ENCODE measurements around the gene NATD1. TPM values are rescaled to one million over a fixed set of nuclear protein-coding genes. Genes with fewer than 3 reads are reported as not detected.
A peak's percentile ranks its signal among the peaks of the same experiment; 100 is the strongest.

Gene NATD1
- total RNA-seq, 2 experiments from 2014 or later = 1.1 to 1.3 TPM

DNA sequence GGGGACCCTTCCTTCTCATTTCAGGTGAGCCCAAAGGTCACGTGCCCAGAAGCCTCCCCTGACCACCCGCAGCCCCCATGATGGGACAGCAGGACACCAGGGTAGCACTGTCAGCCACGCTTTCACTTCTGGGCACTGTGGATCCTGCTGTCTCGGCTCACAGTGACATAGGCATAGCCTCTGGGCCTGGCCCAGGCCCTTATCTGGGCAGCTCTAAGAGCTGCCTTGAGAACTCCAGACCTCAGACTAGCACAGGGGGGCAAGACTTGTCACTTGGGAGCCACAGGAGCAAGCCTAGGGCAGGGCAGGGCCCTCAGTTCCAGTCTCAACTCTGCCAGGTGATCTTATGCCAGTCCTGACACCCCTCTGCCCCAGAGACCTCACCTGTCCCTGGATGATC lies 4.7 kb downstream of the NATD1 start:
- no peaks in the 10 kb centered on the region for H3K9me3 Mint-ChIP-seq
- H3K4me3 Mint-ChIP-seq = no peak overlapping the region
- TF ChIP-seq, protein P1, sequence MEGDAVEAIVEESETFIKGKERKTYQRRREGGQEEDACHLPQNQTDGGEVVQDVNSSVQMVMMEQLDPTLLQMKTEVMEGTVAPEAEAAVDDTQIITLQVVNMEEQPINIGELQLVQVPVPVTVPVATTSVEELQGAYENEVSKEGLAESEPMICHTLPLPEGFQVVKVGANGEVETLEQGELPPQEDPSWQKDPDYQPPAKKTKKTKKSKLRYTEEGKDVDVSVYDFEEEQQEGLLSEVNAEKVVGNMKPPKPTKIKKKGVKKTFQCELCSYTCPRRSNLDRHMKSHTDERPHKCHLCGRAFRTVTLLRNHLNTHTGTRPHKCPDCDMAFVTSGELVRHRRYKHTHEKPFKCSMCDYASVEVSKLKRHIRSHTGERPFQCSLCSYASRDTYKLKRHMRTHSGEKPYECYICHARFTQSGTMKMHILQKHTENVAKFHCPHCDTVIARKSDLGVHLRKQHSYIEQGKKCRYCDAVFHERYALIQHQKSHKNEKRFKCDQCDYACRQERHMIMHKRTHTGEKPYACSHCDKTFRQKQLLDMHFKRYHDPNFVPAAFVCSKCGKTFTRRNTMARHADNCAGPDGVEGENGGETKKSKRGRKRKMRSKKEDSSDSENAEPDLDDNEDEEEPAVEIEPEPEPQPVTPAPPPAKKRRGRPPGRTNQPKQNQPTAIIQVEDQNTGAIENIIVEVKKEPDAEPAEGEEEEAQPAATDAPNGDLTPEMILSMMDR (IDR thresholded peaks at IDR 0.05) = no peak
- ChIA-PET CTCF (no interaction called here), POLR2A (no interaction called here)
- H3K4me1 Mint-ChIP-seq (ENCODE audit: low read depth) = peaks cover 6% of the 10 kb centered on the region
- no peak for DNase-seq
- ATAC-seq = no peak
- intact Hi-C loops (cut with micrococcal nuclease) = no loop called here
- H3K27ac Mint-ChIP-seq = no peak overlapping the region
- no peaks in the 10 kb centered on the region for H3K27me3 Mint-ChIP-seq
- H3K36me3 Mint-ChIP-seq (ENCODE audit: low read depth) = no peaks in the 10 kb centered on the region

DNA sequence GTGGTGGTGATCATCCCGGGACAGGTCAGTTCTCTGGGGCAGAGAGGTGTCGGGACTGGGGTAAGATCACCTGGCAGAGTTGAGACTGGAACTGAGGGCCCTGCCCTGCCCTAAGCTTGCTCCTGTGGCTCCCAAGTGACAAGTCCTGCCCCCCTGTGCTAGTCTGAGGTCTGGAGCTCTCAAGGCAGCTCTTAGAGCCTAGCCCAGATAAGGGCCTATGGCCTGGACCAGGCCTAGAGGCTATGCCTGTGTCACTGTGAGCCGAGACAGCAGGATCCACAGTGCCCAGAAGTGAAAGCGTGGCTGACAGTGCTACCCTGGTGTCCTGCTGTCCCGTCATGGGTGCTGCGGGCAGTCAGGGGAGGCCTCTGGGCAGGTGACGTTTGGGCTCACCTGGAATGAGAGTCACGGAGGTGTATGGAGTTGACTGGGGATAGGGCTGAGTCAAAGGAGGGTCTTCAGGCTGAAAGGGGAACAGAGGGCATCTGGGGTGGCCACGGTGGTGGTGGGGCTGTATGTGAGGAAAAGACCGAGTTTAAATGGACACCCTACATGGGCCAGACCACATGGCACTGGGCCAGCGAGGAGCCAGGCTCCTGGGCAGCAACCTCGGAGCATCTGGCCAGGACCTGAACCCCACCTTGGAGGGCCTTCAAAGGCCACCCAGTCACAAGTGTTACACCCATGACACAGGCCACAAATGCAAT lies 5.5 kb downstream of the NATD1 start:
- Mint-ChIP-seq H3K27ac (no peak overlapping the region), H3K27me3 (no peaks in the 10 kb centered on the region), H3K4me1 (ENCODE audit: low read depth) (peaks cover 6% of the 10 kb centered on the region), H3K36me3 (ENCODE audit: low read depth) (no peaks in the 10 kb centered on the region), H3K9me3 (no peaks in the 10 kb centered on the region), H3K4me3 (no peak overlapping the region)
- intact Hi-C loops (cut with micrococcal nuclease) = no loop called here
- CTCF ChIA-PET = no interaction called here
- TF ChIP-seq, protein P1 (IDR thresholded peaks at IDR 0.05) = no peak
- POLR2A ChIA-PET = no interaction called here
- ATAC-seq (no peak), DNase-seq (no peak)

DNA sequence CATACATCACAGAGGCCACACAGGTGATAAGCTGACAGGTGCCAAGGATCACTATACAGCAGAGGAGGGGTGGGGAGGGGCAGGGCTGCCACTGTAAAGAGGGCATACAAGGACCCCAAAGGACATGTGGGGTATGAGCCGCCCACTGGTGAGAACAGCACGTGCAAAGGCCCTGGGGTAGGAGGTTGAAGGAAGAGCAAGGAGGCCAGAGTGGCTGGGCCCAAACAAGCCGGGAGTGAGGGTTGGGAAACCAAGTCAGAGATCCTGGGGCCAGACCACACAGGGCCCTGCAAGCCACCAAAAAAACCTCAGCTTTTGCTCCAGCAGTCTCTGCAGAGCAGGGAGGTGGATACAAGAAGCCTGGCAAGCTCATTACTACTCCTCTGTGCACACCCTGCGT lies 6.5 kb downstream of the NATD1 start:
- no peak for ATAC-seq
- CTCF ChIA-PET = no interaction called here

DNA sequence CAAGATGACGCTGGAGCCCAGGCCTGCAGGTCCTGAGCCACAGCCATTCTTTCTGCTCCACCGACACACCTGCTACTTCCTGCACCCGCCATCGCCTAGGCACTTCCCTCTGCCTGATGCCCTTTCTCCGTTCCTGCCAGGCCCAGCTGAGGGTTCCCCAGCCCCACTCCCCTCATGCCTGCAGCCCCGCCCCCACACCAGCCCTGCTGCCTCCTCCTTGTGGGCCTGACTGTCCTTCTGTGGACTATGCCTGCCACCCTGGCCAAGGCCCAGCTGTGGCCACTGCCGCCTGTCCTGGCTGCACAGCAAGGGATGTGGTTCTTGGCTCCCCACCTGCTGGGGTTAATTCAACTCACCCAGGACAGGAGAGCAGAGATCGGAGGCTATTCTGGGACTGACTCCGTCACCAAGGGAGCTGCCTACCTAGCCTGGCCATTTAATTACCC lies 7.5 kb downstream of the NATD1 start:
- H3K36me3 Mint-ChIP-seq (ENCODE audit: low read depth) = no peaks in the 10 kb centered on the region
- POLR2A ChIA-PET = no interaction called here
- no peak overlapping the region for H3K4me3 Mint-ChIP-seq
- ATAC-seq (peak; percentile 44), DNase-seq (no peak)
- TF ChIP-seq, protein P1 (IDR thresholded peaks at IDR 0.05) = no peak
- intact Hi-C loops (cut with micrococcal nuclease) = no loop called here
- H3K4me1 Mint-ChIP-seq (ENCODE audit: low read depth) = peaks cover 2% of the 10 kb centered on the region
- H3K9me3 Mint-ChIP-seq = no peaks in the 10 kb centered on the region
- H3K27me3 Mint-ChIP-seq = no peaks in the 10 kb centered on the region
- CTCF ChIA-PET = interaction anchor here (1.3 kb wide), 1 partner anchor 124 kb away, joined by 4 read pairs; no protein-coding TSS in a partner anchor
- H3K27ac Mint-ChIP-seq = no peak overlapping the region

More for the DNA sequence above, 6.5 kb downstream of the NATD1 start:
- H3K36me3 Mint-ChIP-seq (ENCODE audit: low read depth) = no peaks in the 10 kb centered on the region
- no peak overlapping the region for H3K27ac Mint-ChIP-seq
- no peaks in the 10 kb centered on the region for H3K9me3 Mint-ChIP-seq
- TF ChIP-seq, protein P1 (IDR thresholded peaks at IDR 0.05) = no peak
- intact Hi-C loops (cut with micrococcal nuclease) = no loop called here
- H3K4me1 Mint-ChIP-seq (ENCODE audit: low read depth) = peaks cover 2% of the 10 kb centered on the region
- H3K4me3 Mint-ChIP-seq = no peak overlapping the region
- DNase-seq = no peak
- no peaks in the 10 kb centered on the region for H3K27me3 Mint-ChIP-seq
- POLR2A ChIA-PET = no interaction called here

DNA sequence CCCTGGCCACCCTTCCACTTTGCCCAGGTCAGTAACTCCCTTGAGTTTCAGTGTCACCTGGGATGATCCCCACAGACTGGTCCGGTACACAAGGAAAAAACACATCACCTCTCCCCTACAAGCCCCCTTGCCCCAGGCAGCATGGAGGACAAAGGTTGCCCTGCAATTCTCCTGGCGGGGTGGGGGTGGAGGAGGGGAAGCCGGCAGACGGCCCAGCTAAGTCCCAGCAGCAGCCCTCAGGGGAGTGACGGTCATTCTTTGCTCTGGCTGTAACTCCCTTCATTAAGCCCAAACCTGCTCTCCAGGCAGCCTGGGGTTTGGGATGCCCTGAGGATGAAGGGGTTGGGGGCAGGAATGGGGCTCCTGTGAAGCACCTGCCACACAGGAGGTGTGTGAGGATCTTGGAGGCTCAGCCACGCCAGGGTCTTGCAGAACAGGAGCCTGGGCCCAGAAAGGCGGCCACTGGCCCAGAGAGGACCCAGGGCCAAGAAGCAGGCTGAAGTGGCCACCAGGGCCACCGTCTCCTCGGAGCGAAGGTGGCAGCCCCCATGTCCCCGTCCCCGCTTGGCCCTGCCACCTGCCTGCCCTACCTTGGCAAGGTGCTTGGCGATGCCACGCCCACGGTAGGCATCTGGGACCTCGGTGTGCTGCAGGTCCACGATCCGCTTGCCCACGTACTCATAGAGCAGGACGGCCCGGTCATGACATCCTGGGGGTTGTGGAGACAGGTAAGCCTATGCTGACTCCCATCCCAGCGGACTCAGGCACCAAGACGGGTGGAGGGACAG lies 9.5 kb downstream of the NATD1 start:
- CTCF ChIA-PET = no interaction called here
- DNase-seq (no peak), ATAC-seq (no peak)
- H3K4me1 Mint-ChIP-seq (ENCODE audit: low read depth) = peaks cover 2% of the 10 kb centered on the region
- H3K36me3 Mint-ChIP-seq (ENCODE audit: low read depth) = no peaks in the 10 kb centered on the region
- H3K27me3 Mint-ChIP-seq = no peaks in the 10 kb centered on the region
- POLR2A ChIA-PET = no interaction called here
- no peak overlapping the region for H3K4me3 Mint-ChIP-seq
- TF ChIP-seq, protein P1 (IDR thresholded peaks at IDR 0.05) = no peak
- H3K27ac Mint-ChIP-seq = no peak overlapping the region
- intact Hi-C loops (cut with micrococcal nuclease) = no loop called here
- H3K9me3 Mint-ChIP-seq = no peaks in the 10 kb centered on the region
